GM15510 (cell line): ENCODE data around the gene SARS1.

ENCODE experiments used
- POLR2A ChIP-seq: IDR thresholded peaks from 3 replicates; pipeline ENCODE4 v1.6.1; 2011; ENCODE audit warnings: borderline replicate concordance; ENCODE audit not compliant: insufficient read length; ENCODE audit errors: extremely low read depth

The SARS1 gene

GRCh38 chr1:109188781-109189180 is 24.9 kb upstream of the SARS1 start:
- no peak for TF ChIP-seq POLR2A

- TF ChIP-seq POLR2A = no peak
Observed at GRCh38 chr1:109190189-109190588, 23.5 kb upstream of the SARS1 start.

DNA sequence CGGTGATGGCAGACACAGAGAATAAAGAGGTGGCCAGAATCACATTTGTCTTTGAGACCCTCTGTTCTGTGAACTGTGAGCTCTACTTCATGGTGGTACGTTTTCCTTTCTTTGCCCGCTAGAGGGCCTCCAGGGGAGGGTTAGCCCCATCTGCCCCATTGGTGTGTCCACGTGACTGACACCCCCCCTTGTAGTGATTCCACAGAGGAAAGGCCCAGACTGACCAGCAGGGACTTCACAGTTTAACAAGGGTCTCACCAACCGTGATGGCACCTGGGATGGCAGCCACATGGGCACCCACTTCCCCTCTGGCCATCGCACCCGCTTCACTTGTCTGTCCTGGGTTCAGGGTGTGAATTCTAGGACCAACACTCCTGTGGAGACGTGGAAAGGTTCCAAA is 22.3 kb upstream of the SARS1 start:
- no peak for TF ChIP-seq POLR2A

DNA sequence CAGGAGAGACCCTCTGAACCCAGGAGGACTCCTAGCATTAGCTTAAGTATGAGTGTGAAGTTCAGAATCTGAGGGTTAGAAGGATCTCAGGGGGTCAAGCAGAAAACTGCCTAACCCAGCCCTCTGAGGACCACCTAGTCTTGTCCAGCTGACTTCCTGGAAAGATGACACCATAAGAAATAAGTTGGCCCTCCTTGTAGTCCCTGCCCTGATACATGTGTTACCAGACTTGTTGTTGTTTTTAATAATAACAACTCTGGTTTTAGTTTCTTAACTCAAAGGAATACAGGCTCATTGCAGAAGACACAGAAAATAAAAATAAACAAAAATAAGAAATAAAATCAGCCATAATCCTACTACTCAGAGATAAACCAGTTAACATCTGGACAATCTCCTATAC is 21.8 kb upstream of the SARS1 start:
- no peak for TF ChIP-seq POLR2A

DNA sequence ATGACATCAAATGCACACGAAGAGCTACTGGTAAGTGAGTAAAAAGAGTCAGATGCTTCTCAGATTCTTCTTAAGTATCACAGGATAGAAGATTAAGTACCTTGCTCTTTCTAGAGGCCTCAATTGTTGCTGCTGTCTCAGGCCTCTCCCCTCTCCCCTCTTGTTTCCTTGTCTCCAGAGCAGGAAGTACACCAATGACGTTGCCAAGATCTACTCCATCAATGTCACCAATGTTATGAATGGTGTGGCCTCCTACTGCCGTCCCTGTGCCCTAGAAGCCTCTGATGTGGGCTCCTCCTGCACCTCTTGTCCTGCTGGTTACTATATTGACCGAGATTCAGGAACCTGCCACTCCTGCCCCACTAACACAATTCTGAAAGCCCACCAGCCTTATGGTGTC is 21.3 kb upstream of the SARS1 start:
- no peak for TF ChIP-seq POLR2A

DNA sequence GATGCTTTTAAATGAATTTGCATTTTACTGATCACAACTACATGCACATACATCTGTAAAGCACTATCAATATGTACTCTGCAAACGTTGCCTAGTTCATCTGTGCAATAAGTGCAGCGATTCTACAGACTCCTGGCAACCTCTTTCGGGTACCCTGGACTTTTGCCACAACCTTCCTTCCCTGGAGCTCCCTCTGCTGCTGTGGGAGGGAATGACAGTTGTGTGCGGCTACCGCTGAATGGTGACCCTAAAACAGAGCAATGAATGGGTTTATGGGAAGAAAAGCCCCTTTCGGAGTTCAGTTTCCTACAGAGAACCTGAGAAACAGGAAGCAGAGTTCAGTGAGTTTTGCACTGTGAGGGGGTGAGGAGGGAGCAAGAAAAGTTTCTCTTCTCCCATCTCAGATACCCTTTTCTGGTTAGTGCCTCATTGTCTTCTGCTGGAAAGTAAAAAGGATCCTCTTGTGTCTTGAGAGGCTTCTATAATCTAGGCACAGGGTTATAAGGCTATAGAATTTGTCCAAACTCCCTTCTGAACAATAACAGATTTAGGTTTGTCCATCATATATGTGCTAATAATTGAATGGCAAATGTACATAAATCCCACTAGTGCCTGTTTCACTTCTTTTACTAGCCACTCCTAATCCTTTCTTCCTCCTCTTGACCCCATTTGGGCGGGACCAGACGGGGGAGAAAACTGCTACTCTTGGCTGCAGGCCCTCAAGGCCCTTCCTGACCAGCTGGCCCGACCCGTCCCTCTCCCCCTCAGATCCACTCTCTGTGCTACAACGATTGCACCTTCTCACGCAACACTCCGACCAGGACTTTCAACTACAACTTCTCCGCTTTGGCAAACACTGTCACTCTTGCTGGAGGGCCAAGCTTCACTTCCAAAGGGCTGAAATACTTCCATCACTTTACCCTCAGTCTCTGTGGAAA is 19.8 kb upstream of the SARS1 start:
- TF ChIP-seq POLR2A = no peak

- TF ChIP-seq POLR2A = no peak
Observed at GRCh38 chr1:109197158-109198042, 16.3 kb upstream of the SARS1 start.

GRCh38 chr1:109198043-109198695 is 15.5 kb upstream of the SARS1 start:
- TF ChIP-seq POLR2A = no peak

DNA sequence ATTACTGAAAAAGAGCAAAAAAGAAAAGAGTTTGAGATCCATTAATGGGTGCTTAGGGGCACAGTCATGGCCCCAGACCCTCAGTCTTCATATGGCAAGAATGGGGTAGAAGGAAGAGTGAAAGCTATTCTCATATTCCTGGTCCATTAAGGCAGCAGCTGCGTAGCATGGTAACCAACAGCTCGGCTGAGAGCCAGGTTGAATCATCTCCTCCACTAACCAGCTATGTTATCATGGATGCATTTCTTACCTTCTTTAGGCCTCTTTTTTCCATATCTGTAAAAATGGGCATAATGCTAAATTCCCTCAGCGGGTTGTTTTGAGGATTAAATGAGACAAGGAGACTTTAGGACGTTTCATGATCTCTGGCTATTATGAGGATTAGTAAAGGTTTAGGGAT is 15.0 kb upstream of the SARS1 start:
- TF ChIP-seq POLR2A = no peak

- no peak for TF ChIP-seq POLR2A
Observed at GRCh38 chr1:109199710-109200109, 14.0 kb upstream of the SARS1 start.

- TF ChIP-seq POLR2A = no peak
Observed at GRCh38 chr1:109201123-109201703, 12.5 kb upstream of the SARS1 start.

DNA sequence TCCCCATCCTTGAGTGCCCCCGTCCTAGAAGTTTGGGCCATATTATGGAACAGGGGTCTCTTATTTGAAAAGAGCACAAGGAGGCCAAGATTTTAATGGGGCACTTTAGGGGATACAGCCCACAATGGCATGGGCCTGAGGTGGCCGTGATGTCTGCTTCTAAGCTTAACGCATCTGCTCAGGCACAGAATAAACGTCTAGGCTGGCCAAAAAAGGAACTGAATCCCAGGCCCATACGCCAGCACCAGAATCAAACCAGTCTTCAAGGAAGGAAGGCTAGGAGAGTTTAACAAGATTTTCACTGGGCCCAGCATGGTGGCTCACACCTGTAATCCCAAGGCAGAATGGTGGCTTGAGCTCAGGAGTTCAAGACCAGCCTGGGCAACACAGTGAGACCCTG is 9.2 kb upstream of the SARS1 start:
- no peak for TF ChIP-seq POLR2A

- no peak for TF ChIP-seq POLR2A
Observed at GRCh38 chr1:109206339-109206738, 7.4 kb upstream of the SARS1 start.

DNA sequence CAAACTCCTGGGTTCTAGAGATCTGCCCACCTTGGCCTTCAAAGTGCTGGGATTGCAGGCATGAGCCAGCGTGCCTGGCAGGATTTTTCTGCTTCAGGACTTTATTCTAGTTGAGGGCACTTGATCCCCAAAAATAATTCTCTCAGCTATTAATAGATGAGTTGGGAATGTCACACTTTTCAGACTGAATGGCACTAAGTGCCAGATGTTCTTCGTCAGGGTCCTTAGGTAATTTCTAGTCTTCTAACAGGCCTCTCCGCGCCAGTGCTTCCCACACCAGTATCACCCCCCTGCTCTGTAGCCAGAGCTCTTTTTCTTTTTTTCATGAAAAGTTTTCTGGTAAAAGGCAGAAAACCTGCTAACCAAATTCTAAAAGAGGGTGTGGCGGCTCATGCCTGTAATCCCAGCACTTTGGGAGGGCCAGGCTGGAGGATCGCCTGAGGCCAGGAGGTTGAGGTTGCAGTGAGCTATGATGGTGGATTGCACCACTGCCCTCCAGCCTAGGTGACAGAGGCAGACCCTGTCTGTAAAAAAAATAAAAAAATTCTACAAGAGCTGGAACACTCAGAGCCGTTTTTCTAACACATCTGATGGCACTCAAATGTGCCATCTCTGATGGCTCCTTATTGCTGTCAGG is 6.1 kb upstream of the SARS1 start:
- TF ChIP-seq POLR2A = no peak
